ENCODE results near the gene AUP1. TPM values are rescaled to one million over a fixed set of nuclear protein-coding genes. Genes with fewer than 3 reads are reported as not detected.

Gene AUP1
- total RNA-seq, 1 donor from 2014 or later: 55.4 TPM

DNA sequence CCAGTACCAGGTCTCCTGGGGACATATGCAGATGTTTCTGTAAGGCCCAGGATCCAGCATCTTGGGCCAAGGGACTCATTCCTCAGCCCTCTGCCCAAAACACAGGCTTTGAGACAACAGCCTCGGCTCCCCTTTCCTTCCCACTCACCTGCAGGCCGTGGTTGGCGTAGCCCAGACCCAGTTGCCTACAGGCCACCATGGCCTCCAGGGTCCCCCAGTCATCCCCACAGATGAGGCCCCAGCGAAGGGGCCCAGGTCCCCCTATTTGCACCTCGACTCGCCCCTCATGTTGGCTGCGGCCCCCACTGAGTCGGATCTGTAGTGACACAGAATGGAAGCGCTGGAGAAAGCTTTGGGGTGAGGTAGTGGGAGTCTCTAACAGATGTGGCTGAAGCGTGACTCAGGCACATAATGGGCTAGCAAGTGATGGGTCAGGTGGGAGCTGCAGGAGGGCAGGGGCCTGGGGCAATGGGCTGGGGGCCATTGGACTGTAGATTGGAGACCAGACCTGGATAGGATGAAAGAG lies 6.0 kb upstream of the AUP1 start:
- no peak for DNase-seq

DNA sequence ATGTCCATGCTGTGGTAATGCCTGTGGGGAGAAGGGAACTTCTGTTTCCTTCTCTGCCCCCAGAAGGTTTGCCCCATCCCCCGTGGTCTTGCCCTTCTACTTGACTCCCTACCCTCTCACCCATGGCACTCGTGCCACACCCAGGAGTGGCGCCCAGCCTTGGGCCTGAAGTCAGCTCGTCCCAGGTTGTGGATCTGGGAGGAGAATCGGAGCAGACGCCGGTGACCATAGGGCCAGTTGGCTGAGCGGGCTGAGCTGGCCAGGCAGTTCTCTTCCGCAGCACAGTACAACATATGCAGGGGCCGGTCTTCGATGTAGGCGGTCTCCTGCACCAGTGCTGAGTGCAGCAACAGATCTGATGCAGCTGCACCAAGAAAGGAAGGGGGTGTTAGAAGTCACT lies 4.9 kb upstream of the AUP1 start:
- no peak for DNase-seq

DNA sequence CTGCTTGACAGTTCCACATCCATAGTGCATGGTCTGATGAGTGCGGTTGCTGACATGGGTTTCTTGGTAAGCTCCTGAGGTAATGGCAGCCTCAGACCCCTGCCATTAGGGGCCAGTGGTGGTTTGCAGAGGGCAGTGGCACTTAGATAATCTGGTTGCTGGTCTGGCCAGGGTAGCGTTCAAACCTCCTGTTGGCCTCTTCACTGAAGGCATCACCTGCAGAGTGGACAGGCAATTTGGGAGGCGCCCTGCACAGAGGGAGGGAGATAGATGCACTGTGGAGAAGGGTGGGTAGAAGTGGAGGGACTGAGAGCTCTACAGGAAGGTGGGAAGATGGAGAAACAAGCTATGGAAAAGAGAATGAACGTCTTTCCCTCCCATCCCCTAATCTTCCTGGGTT lies 4.0 kb upstream of the AUP1 start:
- DNase-seq: no peak

DNA sequence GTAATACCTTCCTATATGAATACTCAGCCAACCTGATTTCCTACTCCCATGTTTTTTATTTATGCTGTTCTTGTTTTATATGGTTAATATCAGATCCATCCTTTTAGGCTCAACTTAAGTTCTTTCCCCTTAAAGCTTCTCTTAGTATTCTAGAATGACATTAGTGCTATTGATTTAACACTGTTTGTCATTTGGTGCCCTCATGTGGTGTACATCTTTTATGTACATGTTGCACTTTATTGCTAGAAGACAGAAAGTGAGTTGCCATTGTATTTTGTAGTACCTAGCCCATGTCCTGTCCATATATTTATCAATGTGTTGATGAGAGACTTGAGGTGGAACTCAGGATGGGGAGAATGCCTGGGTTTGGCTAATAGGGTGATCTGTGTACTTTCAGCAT lies 2.7 kb upstream of the AUP1 start:
- DNase-seq: peak; percentile 51

DNA sequence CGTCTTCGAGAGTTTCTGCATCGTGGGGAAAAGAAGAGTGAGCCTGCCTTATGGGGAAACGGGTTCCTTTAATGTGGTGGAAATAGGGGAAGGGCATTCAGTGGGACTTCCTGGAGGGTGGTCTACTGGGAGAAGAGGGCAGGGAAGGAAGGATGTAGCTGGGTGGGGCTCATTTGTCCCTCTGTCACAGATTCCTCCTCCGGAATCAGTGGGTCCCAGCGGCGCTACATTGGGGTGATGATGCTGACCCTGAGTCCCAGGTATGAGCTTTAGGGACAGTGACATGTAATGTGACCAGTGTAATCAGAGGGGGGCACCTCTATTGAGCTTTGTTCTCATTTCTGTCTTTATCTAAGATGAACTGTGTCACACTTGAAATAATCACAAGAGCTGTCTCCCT lies 2.2 kb upstream of the AUP1 start:
- DNase-seq: no peak

DNA sequence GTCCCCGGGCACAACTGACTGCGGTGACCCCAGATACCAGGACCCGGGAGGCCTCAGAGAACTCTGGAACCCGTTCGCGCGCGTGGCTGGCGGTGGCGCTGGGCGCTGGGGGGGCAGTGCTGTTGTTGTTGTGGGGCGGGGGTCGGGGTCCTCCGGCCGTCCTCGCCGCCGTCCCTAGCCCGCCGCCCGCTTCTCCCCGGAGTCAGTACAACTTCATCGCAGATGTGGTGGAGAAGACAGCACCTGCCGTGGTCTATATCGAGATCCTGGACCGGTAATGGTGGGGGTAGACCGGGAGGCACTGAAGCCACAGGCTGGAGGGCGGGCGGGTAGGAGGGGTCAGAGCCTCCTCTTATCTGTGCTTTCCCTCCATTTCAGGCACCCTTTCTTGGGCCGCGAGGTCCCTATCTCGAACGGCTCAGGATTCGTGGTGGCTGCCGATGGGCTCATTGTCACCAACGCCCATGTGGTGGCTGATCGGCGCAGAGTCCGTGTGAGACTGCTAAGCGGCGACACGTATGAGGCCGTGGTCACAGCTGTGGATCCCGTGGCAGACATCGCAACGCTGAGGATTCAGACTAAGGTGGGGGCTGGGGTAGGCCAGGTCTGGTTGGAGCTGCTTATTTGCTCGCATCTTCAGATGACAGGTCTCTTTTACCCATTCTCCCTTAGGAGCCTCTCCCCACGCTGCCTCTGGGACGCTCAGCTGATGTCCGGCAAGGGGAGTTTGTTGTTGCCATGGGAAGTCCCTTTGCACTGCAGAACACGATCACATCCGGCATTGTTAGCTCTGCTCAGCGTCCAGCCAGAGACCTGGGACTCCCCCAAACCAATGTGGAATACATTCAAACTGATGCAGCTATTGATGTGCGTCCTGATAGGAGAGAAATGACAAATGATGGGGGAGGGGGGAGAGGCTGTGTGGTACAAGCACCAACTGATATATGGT lies 1.0 kb upstream of the AUP1 start:
- DNase-seq: peak; percentile 18

DNA sequence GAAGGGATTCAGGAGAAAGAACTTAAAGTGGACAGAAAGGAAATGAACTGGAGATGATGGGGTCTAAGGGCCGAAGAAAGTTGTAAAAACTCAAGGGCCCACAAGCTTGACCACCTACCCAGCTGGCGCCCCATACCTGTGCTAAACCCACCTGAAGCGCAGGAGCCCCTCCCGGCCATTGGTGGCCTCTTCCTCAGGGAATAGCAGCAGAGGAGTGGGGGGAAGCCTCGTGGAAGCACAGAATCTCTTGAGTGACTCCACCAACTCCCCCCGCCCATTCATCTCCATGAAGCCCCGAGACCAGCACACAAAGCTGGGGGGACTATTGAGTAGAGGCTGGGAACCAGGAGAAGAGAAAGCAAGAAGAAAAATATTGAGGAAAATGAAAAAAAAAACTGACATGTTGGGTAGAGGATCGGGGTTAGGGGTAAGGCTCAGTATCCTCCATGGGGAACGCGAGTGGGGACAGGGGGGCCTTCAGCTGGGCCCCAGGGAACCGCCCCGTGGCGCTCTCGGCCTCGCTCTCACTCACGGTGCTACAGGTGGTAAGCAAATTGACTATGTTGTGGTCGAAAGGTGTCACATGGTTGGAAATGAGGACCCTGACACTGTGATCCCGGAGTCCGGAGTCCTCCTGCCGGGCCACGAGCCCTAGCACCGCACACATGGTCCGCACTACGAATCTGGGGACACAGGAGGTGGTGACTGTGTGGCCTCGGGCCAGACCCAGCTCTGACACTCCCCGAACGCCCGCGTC lies 728 bp downstream of the AUP1 start:
- no peak for DNase-seq

DNA sequence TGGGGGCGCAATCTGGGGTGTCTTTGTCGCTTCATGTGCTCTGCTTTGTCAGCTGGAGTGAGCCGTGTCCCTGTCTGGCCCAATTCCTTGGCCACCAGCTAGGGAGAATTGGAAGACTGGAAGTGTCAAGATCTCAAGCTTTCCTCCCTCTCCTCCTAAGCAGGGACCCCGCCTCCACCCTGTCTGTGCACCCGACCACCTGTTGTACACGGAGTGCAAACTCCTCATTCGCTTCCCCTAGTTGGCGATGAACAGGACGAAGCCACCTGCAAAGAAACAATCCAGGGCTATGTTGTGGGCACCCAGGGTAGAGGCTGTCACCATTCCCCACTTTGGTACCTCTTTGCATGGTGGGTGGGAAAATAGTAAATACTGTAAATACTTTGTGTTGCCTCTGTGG lies 1.8 kb downstream of the AUP1 start:
- DNase-seq: no peak

DNA sequence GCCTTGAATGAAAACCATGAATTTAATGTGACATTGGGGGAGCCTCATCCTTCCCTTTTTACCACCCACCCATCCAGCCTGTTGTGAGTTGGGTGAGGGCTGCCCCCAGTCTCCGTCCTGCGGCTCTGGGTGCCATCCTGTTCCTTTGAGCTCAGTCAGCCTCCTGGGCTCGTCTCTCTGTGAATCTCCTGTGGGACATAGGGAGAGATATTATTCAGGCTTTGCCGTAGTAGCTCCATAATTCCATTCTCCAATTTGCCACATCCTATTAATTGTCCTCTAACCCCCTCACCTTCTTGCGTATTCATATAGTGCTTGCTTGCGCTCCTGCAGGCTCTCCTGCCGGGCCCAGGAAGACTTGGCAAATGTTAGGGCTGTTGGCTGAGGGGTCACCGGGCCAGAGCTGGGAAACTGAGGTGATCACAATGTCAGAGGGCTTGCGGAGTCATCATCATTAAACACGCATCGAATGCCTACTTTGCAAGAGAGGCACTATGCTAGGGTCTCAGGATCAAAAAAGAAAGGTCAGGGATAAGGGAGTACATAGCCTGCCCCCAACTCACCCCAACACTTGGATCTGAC lies 2.8 kb downstream of the AUP1 start:
- DNase-seq: no peak

DNA sequence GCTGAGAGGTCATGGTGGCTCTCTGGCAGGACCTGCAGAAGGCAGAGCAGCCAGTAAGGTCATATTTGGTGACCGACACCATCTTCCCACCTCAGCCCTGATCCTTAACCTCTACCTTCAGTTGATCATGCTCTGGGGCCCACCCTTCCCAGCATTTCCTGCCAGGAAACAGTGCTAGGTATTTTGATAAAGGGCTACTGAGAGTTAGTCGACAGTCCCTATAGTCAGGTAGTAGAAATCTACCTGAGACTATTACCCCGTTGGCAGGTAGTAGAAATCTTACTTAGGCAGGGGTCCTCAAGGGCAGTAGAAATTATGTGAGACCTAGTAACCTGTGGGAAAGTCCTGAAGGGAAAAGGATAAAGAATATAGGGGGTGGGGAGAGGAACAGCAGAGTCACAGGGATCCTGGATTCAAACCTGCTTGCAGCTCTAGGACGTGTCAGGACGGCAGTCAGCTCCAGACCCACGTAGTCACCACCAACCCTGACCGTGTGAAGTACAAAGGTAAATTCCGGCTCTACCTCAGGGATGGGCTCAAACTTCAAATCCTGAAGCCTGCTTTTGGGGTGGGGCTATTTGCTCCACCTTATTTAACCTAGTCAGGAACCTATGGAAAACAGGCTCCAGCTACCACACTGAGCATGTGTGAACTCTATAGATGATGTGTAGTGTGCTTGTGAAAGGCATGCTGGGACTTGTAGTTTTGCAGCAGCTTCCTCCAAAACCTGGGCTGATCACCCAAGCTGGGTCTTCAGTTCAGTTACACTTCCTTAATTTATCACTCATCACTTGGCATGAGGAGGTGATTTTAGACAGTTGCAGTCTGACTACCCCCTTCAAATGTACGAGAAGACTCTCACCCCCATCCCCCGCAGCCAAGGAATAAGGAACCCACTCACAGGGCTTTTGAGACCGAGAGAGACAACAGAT lies 3.5 kb downstream of the AUP1 start, which contains the start of gene DQX1:
DQX1 (minus strand) TSS at position 515 of the 932 bp plus-strand sequence; CDS start at position 13, 502 bp downstream.
- DNase-seq: no peak

DNA sequence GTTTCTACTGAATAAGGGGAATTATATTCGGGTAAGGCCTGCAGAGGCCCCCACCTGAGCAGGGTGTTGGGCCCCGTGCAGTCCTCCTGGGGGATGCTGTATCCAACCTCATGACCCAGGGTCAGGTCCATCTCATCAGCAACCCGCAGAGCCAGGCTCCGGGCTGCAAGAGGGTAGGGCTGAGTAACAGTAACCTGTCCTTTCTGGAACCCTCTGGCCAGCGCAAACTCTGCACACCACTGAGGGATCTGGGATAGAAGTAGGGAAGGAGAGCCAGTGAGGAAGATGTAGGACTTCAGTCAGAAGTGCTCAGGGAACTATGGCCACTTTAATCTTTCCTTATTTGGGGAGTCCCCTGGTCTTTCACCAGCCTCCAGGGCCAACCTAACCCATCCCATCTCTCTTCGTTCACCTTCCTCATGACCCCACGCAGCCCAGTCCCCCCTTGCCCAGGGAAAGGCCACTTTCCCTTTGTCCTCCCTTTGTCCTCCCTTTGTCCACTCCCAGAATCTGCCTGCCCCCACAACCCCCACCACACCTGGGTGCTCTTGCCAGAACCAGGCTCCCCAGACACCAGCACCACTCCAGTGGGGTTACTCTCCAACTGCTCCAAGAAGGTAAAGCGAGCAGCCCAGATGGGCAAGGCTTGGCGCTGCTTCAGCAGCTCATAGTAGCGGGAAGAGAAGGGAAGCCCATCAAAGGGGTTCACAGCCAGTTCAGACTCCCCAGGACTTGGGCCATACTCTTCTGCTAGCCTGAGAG lies 4.4 kb downstream of the AUP1 start:
- DNase-seq: no peak

DNA sequence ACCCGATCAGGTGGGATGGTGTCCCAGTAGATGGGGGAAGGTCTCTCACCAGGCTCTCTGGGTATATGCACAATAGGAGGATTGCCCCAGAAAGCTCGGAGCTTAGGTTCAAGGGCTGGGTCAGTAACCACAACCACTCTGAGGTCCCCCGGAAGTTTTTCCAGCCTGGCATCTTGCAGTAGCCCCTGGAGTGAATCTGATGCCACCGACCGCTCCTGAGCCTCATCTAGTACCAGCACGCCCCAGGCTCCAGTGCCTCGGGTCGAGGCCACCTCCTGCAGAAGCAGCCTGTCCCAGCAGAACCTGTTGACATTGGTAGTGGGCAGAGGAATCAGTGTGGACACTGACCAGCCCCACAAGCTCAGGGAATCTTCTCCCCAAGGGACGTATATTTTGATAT lies 5.5 kb downstream of the AUP1 start:
- no peak for DNase-seq

DNA sequence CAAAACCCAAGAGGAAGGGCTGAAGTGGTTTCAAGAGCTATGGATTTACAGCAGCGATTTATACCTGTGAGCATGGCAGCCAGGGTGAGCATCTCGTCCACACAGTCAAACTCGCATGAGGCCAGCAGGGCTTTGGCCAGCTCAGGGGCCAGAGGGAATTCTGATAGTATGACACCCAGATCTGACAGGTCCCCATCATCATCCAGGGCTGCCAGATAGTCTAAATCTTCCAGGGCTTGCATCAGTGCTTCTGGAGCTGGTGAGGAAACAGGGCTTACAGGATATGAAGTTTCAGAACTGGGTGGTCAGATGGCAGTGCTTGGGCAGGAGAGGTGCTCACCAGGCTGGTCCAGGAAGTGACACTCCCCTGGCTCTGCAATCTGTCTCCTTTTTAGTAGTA lies 7.0 kb downstream of the AUP1 start:
- DNase-seq: no peak

DNA sequence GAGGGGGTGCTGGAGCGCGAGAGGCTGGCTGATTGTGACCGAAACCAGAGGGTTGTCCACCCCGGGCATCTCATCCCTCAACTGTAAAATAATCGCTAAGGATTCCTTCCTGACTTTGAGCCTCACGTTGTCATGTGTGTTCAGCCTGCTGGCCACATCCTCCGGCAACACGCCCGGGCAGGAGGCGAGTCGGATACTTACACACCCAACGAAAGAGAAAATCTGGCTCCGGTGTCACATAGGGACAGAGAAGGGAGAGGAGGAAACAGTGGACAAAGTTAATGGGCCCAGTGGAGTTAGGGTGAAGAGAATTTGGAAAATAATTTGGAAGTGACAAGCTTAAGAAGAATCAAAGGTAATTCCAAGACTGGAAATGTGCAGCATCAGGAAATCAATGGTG lies 12.9 kb downstream of the AUP1 start:
- no peak for DNase-seq

DNA sequence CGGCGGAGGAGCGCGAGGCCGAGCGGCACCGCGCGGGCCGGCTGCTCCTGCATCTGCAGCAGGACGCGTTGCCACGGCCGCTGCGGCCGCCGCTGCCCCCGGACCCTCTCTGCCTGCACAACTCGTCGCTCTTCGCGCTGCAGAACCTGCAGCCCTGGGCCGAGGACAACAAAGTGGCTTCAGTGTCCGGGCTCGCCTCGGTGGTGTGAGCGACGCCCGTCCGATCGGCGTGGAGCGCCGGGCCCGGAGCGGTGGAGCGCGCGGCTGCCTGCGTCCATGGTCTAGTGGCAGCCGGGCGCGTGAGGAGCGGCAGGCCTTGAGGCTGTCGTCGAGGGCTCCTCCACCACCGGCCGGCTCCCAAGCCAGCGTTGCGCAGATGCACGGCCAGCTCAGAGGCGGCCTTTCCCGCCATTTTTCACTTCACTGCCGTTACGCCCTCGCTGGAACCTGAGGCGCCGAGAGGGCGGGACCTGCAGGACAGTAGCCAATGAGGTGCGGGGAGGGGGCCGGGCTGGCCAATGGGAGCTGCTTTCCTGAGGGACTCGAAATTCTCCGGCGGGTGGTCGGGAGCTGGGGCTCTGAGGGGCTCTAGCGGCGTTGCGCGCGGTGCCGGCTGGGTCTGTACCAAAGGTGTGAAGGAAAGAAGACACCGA lies 13.4 kb downstream of the AUP1 start:
- DNase-seq: peak; percentile 20

DNA sequence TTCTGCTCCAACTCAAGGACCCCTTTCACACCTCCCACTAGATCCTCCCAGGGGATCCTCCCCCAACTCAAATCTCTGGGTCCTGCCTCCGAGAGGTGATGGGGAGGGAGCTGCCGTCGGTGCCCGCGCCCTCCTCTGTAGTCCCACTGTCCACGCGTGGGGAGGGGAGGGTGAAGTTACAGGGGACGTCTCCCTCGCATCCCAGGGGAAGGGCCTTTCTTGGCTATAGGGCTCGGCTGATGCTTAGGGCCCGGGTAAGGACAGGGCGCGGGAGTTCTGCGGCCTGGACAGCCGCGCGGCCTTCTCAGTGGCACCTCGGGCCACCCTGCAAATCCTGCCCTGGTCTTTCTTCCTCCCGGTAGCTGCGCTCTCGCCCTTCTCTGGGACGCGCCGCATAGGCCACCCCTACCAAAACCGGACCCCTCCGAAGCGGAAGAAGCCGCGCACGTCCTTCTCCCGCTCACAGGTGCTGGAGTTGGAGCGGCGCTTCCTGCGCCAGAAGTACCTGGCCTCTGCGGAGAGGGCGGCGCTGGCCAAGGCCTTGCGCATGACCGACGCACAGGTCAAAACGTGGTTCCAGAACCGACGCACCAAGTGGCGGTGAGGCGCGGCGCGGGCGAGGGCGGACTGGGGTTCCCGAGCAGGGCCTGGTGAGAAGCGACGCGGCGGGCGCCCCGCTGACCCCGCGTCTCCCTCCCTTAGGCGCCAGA lies 14.1 kb downstream of the AUP1 start:
- DNase-seq: no peak

DNA sequence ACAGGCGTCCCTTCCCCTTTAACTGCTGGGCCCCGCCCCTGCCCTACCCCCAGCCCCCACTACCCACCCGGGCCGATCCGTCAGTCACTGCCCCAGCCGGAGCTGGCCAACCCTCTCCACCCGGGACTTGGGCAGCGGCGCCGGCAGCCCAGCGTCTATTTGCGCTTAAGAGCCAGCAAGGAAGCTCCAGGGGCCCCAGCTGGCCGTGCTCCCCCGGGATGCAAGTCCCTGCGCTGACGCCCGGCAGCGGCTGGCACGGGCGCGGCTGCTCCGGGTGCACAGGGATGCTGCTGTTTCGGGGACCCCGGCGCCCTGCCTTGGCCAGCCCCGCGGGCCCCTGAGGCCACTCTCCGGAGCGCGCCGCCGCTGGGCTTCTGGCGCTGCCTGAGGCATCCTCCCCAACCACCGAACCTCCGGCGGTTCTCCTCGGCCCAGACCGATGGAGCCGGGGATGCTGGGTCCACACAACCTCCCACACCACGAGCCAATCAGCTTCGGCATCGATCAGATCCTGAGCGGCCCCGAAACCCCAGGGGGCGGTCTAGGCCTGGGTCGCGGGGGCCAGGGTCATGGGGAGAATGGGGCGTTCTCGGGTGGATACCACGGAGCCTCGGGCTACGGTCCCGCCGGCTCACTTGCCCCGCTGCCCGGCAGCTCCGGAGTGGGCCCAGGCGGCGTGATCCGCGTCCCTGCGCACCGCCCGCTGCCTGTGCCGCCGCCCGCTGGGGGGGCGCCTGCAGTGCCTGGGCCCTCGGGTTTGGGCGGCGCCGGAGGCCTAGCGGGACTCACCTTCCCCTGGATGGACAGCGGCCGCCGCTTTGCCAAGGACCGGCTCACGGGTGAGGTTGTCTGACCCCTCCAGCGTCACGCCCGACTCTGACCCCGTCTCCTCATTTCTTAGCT lies 14.9 kb downstream of the AUP1 start, which contains the start of gene TLX2:
TLX2 (plus strand) TSS at position 83 of the 903 bp plus-strand sequence; CDS start at position 440, 357 bp downstream.
- DNase-seq: no peak
